Testis (tissue), 3 donors: ENCODE data around the gene NGLY1. TPM values are rescaled to one million over a fixed set of nuclear protein-coding genes. Genes with fewer than 3 reads are reported as not detected.

Experiments
- DNase-seq: peaks from one replicate; pipeline ENCODE4 v3.0.0-alpha.2; 2019
- H3K27ac ChIP-seq, 2 donors: fragments of 200-600 bp; sonication (generic); one replicate each; pipeline ENCODE4 v1.5.1; 2019
- H3K27me3 ChIP-seq: fragments of 200-600 bp; sonication (generic); one replicate; pipeline ENCODE4 v1.5.1; 2019
- H3K36me3 ChIP-seq: fragments of 200-600 bp; sonication (generic); one replicate; pipeline ENCODE4 v1.5.1; 2017; ENCODE audit warnings: low read depth; ENCODE audit errors: missing control alignments
- H3K4me1 ChIP-seq: fragments of 200-600 bp; sonication (generic); one replicate; pipeline ENCODE4 v1.5.1; 2019
- H3K4me3 ChIP-seq, 2 donors: fragments of 200-600 bp; sonication (generic); one replicate each; pipeline ENCODE4 v1.5.1; 2017 to 2019
- H3K9me3 ChIP-seq: fragments of 200-600 bp; sonication (generic); one replicate; pipeline ENCODE4 v1.5.1; 2017
- CTCF ChIP-seq, 3 experiments: fragments of 450-650 bp in 2 of 3; fragments of 200-600 bp in 1 of 3; sonication (generic) in 1 of 3; IDR thresholded peaks; one replicate each; pipeline ENCODE4 v1.5.1; 2016 to 2019; ENCODE audit warnings: antibody characterized with exemption in 3 of 3, mild to moderate bottlenecking in 2 of 3, moderate library complexity in 1 of 3
- POLR2A ChIP-seq: fragments of 450-650 bp; IDR thresholded peaks from one replicate; pipeline ENCODE4 v1.6.1; 2017; ENCODE audit warnings: antibody characterized with exemption, mild to moderate bottlenecking, moderate library complexity
- WGBS, 2 donors: methylation state at CpG; one replicate each; pipeline ENCODE4 v1.1.5; 2018; 5-methylcytosine and 5-hydroxymethylcytosine counted together
- intact Hi-C: fragments of 100-400 bp; cut with DNase I; formaldehyde crosslinking; loops from one replicate; pipeline ENCODE4 v1.15.1; 2023; ENCODE audit warnings: low total_unique reads
- polyA plus RNA-seq: library from polyadenylated mRNA; stranded (reverse); fragments of 350-450 nt; fragmentation: Illumina TruSeq; extraction: RNeasy Lipid Tissue Mini Kit (QIAGEN cat#74804); gene quantifications from one replicate; pipeline ENCODE4 v1.2.3, GENCODE V29; 2014; ENCODE audit warnings: low read depth, low replicate concordance; ENCODE audit not compliant: insufficient read depth
- total RNA-seq, 2 donors: library from RNA; depleted of rRNA; stranded (reverse); fragments of >200 nt; gene quantifications; one replicate each; pipeline ENCODE4 v1.2.3, GENCODE V29; 2016

Gene NGLY1
- total and polyA plus RNA-seq, 3 donors from 2014 or later = 58.2 to 108 (median 107) TPM

- no peak overlapping the region for H3K4me3 ChIP-seq
- 92 to 94% methylated on average over 2 of the region's 2 CpGs for WGBS, 2 donors
- intact Hi-C loops = no loop called here
- DNase-seq = no peak
- H3K27me3 ChIP-seq = no peaks in the 10 kb centered on the region
- TF ChIP-seq POLR2A (no peak), CTCF (IDR thresholded peaks at IDR 0.05) (no peak)
- no peaks in the 10 kb centered on the region for H3K4me1 ChIP-seq
- H3K9me3 ChIP-seq = no peaks in the 10 kb centered on the region
- H3K27ac ChIP-seq = no peak overlapping the region
- no peaks in the 10 kb centered on the region for H3K36me3 ChIP-seq
These were observed 58.1 kb downstream of the NGLY1 start for GRCh38 chr3:25724948-25725645.

- DNase-seq = no peak
- Histone ChIP-seq H3K27me3 (no peaks in the 10 kb centered on the region), H3K4me1 (no peaks in the 10 kb centered on the region), H3K36me3 (no peaks in the 10 kb centered on the region), H3K4me3 (no peak overlapping the region), H3K9me3 (no peaks in the 10 kb centered on the region), H3K27ac (no peak overlapping the region)
- intact Hi-C loops = no loop called here
- TF ChIP-seq POLR2A = no peak
- no peak for TF ChIP-seq CTCF (IDR thresholded peaks at IDR 0.05)
- 97 to 100% methylated on average over 2 of the region's 2 CpGs for WGBS, 2 donors
These were observed 59.4 kb downstream of the NGLY1 start for GRCh38 chr3:25723802-25724201.

- no peak overlapping the region for H3K27ac ChIP-seq
- no peak for DNase-seq
- intact Hi-C loops = no loop called here
- no peaks in the 10 kb centered on the region for H3K4me1 ChIP-seq
- no peak overlapping the region for H3K4me3 ChIP-seq
- no peak for TF ChIP-seq POLR2A
- no peak for TF ChIP-seq CTCF (IDR thresholded peaks at IDR 0.05)
- no peaks in the 10 kb centered on the region for H3K27me3 ChIP-seq
- 82 to 86% methylated on average over 1 of the region's 1 CpG for WGBS, 2 donors
- no peaks in the 10 kb centered on the region for H3K36me3 ChIP-seq
- H3K9me3 ChIP-seq = no peaks in the 10 kb centered on the region
These were observed 63.9 kb downstream of the NGLY1 start for GRCh38 chr3:25719321-25719720.

- Histone ChIP-seq H3K27ac (no peak overlapping the region), H3K4me3 (no peak overlapping the region), H3K27me3 (no peaks in the 10 kb centered on the region), H3K36me3 (no peaks in the 10 kb centered on the region), H3K4me1 (no peaks in the 10 kb centered on the region), H3K9me3 (no peaks in the 10 kb centered on the region)
- intact Hi-C loops = no loop called here
- TF ChIP-seq POLR2A (no peak), CTCF (IDR thresholded peaks at IDR 0.05) (no peak)
- DNase-seq = no peak
- WGBS, 2 donors = 69 to 73% methylated on average over 11 of the region's 11 CpGs
These were observed 69.8 kb downstream of the NGLY1 start for GRCh38 chr3:25713341-25713985.

GRCh38 chr3:25711090-25711489 is 72.2 kb downstream of the NGLY1 start:
- DNase-seq = no peak
- no peaks in the 10 kb centered on the region for H3K4me1 ChIP-seq
- TF ChIP-seq POLR2A = no peak
- no peak for TF ChIP-seq CTCF (IDR thresholded peaks at IDR 0.05)
- no peak overlapping the region for H3K27ac ChIP-seq
- no peaks in the 10 kb centered on the region for H3K36me3 ChIP-seq
- intact Hi-C loops = no loop called here
- WGBS, 2 donors = 75 to 91% methylated on average over 2 of the region's 2 CpGs
- no peak overlapping the region for H3K4me3 ChIP-seq
- H3K9me3 ChIP-seq = no peaks in the 10 kb centered on the region
- no peaks in the 10 kb centered on the region for H3K27me3 ChIP-seq
